GM18499 (cell line): Measurements from ENCODE around the gene SMIM45.

Source experiments
- ATAC-seq: cut with Tn5 transposase; IDR thresholded peaks from one replicate; pipeline ENCODE4 v1.9.1; 2021; ENCODE audit warnings: moderate number of reproducible peaks; ENCODE audit not compliant: insufficient read depth, unreplicated experiment

SMIM45 gene

DNA sequence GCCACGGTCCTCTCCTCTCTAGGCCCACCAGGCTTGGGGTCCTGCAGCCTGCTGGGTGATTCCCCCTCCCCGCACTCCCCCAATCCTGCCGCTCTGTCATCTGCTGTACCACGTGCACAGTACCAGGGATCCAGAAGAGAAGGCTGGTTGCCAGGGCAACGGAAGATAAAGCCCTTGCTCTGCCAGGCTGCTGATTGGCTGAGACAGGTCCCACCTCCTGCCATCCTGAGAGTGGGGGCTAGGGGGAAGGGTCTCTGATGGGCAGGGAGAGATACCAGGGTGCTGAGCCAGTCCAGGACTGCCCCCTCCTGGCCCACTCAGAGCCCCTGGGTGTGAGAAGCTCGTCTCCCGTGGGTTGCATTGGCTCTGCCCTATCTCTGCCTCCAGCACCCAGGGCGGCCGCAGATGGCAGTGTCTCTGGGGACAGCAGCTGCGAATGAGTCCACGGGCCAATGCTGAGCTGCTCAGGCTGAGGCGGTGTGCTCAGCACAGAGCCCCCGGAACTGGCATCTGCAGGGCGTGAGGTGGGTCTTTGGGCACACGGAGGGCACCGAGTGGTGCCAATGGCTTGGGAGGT, at the start of gene SMIM45:
TSS of gene SMIM45 (plus strand) at position 253 of the 577 bp plus-strand sequence.
- no peak for ATAC-seq

DNA sequence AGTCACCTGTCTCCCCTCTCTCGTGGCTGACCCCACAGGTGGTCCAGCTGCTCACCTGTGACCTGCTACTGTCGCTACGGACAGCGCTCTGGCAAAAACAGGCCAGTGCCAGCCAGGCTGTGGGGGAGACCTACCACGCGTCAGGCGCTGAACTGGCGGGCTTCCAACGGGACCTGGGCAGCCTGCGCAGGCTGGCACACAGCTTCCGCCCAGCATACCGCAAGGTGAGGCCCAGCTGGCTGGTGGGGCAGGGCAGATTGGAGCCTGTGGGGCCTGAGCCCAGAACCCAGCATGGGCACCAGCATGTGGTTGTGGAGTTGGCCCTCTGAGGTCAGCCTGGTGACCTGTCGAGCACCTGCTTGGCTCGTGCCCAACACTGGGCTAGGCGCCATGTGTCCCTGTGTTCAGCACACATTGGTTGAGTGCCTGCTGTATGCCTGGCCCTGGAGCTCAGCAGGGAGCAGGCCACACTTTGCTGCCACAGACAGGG, 49.0 kb upstream of the SMIM45 start:
- ATAC-seq: no peak

DNA sequence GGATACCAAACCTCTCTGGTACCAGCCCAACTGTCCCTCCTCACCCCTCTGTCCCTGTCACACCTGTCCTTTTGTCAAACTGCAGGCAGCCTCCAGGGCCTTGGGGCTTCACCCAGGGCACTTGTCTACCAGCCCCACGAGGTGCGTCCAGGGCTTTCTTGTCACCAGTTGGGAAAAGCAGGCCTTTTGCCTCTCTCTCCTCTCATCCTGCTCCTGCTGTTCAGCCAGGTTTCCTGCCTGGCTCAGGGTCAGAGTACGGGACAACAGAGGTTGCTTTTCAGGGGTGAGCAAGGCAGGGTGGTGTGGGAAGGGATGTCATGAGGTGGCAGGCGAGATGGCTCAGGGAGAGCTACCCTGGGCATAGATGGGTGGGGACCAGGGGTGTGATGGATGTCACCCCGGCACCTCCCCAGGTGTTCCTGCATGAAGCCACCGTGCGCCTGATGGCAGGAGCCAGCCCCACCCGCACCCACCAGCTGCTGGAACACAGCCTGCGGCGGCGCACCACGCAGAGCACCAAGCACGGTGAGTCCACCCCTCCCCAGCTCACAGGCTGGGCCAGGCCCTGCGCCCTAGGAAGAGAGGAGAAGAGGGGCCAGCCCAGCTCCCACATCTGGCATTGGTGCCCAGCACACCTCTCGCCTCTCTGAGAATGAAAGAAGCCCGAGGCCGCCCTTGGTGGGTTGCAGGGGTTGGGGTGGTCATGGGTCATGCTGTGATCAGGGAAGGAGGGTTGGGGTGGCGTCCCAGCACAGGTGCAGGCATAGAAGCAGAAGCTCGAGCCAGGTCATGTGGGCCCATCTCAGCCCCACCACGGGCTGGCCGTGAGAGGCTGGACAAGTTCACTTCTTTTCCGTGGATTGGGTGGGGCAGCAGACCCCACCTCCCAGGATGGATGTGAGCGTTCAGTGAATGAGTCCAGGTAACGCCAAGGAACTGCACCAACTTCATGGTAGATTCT, 47.2 kb upstream of the SMIM45 start:
- no peak for ATAC-seq

- ATAC-seq: no peak
Measured at GRCh38 chr22:41905411-41906202, 46.3 kb upstream of the SMIM45 start.

- no peak for ATAC-seq
Measured at GRCh38 chr22:41906822-41907221, 45.1 kb upstream of the SMIM45 start.

GRCh38 chr22:41907436-41908401, 44.2 kb upstream of the SMIM45 start:
- ATAC-seq: no peak

GRCh38 chr22:41908411-41909309, 43.3 kb upstream of the SMIM45 start:
- no peak for ATAC-seq

DNA sequence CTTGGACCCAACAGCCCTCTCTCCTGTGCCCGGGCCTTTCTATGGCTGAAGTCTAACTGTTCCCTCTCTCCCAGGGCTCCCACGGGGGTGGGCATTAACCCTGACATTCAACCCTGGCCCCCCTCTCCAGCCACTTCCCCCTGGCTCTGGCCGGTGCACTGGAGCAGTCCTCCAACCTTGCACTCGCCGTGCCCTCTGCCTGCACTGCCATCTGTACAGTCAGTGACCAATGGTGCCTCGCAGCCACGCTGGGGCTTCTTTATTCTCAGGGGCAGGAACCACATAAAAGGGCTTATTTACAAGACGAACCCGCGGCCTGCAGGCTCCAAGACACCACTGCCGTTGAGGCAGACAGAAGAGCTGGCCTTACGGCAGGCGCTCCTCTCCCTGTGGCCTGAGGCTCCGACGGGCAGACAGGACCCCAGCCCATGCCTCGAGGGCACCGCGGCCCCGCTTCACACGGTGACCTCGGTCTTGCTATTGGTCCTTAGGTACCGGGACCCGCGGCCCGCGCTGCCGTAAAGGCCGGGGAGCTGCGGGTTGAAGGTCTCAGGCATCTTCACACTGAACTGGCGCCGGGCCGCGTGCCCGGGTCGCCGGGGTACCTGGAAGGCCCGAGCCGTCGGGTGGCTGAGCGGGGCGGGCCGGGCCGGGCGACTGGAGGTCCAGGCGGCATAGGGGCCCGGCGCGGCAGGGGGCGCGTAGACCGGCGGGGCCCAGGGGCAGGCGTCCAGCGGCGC, 42.5 kb upstream of the SMIM45 start:
- ATAC-seq: no peak

GRCh38 chr22:41910050-41911000, 41.6 kb upstream of the SMIM45 start:
- no peak for ATAC-seq

DNA sequence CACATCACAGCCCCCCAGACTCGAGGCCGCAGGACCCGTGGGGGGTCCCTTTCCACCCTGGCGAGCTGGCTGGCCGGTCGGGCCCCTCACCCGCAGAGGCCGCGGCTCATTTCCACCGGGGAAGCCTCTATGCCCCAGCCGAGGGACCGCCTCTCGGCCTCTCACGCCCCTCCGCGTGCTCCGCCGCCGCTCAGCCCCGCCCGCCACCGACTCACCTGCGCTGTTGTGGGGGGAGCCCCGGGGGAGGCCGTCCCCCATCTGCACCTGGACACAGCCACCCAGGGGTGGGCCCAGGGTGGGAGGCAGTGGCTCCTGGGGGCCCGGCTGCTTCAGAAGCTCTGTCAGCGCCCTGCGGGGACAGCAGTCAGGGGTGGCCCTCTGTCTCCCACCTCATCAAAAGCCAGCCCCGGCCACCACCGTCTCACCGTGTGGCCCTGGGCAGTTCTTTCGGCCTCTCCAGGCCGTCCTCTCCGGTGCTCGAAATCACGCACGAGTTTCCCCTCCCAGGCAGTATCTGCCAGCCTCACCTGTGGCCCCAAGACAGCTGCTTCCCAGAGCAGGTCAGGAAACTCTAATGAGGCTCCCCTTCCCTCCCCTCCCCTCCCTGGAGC, 40.8 kb upstream of the SMIM45 start:
- ATAC-seq: no peak

DNA sequence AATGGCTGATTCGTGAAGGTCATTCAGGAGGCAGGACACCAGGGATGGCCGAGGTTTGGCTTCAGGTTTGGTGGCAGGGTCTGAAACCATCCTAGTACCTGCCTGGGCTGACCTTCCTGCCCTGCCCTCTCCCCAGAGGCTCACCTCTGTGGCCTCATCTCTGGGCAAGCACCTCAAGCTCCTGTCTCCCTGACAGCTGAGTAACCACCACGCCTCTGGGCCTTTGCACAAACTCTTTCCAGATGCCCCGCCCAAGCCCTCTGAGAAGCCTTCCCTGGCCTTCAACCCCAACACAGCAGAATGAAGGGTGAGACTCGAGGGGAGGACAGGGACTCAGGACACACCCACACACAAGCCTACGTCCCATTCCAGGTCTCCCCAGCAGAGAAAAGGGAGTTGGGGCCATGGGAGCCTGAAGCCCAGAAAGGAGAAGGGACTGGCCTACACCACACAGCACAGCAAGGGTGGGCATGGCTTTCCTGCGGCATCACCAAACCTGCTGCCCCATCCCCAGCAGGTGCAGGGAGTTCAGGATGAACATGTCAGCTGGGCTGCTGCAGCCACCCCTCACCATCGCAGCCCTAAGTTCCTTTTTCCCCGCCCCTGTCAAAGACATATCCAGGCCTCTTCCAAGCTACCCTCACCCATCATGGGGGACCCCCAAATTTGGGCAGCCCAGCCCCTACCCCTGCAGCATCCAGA, 39.5 kb upstream of the SMIM45 start:
- no peak for ATAC-seq

GRCh38 chr22:41913040-41913719, 38.8 kb upstream of the SMIM45 start:
- ATAC-seq: no peak

DNA sequence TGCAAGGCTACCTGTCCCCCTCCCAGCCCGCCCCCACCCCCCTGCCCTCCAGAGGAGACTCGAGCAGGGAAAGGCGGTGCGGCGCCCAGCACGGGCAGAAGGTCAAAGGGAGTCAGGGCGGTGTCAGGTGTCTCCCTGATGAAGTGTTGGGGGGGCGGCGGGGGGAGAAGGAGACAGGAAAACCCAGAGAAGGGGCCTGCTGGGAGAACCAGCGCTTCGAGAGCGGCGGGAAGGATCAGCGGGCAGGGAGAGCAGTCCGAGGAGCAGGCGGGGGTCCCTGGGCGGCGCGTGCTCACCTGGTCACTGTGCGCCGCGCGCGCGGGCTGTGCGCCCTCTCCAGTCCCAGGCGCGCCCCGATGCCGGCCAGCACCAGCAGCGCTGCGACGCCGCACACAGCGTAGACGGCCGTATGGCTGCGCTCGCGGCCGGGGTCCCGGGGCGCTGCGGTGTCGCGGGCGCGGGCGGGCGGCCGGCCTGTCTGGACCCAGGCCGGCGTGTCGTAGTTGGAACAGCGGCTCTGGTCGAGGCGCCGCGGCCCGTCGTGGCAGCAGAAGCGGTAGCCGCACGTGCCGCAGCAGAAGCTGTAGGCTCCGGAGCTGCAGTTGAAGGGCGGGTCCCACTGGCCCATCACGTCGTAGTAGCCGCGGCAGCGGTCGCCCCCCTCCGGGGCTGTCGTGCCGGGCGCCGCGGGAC, 38.0 kb upstream of the SMIM45 start:
- ATAC-seq: no peak

GRCh38 chr22:41914611-41915034, 37.3 kb upstream of the SMIM45 start:
- no peak for ATAC-seq
